ENCODE results near the gene SH3PXD2A. TPM values are rescaled to one million over a fixed set of nuclear protein-coding genes. Genes with fewer than 3 reads are reported as not detected.
A peak's percentile ranks its signal among the peaks of the same experiment; 100 is the strongest.

Gene SH3PXD2A
- total RNA-seq, 1 experiment from 2014 or later, result 6.3 TPM

- Mint-ChIP-seq H3K4me3 (ENCODE audit: unreplicated experiment) (no peak overlapping the region), H3K27me3 (ENCODE audit: insufficient read depth, unreplicated experiment) (no peaks in the 10 kb centered on the region), H3K27ac (ENCODE audit: unreplicated experiment) (no peak overlapping the region), H3K9me3 (ENCODE audit: unreplicated experiment) (no peaks in the 10 kb centered on the region), H3K4me1 (ENCODE audit: low read depth, unreplicated experiment) (no peaks in the 10 kb centered on the region), H3K36me3 (ENCODE audit: insufficient read depth, unreplicated experiment) (no peaks in the 10 kb centered on the region)
- intact Hi-C loops (cut with micrococcal nuclease; ENCODE audit: unreplicated experiment), result no loop called here
- DNase-seq, result no peak
- Histone ChIP-seq H3K27me3 (replicated peaks; ENCODE audit: control insufficient read depth, insufficient read depth, low read length) (no peaks in the 10 kb centered on the region), H3K4me1 (peaks cover 14% of the 10 kb centered on the region; the same call in 1 of the 2 replicates), H3K9me3 (no peaks in the 10 kb centered on the region), H3K36me3 (ENCODE audit: control insufficient read depth, insufficient read depth, low read length) (no peaks in the 10 kb centered on the region), H3K4me3 (ENCODE audit: low read depth, low read length) (no peak overlapping the region)
- CTCF ChIA-PET, result no interaction called here
- BruUV-seq (replicated peaks), result no TSS peak
- POLR2A ChIA-PET, result no interaction called here
- no peak for TF ChIP-seq CTCF (IDR thresholded peaks at IDR 0.05; ENCODE audit: insufficient read depth in 1 of 2, low read depth in 1 of 2, low read length in 1 of 2, severe bottlenecking in 1 of 2, unreplicated experiment in 1 of 2)
These were observed 157.6 kb downstream of the SH3PXD2A start for GRCh38 chr10:103697787-103698186.

- no peaks in the 10 kb centered on the region for H3K36me3 Mint-ChIP-seq (ENCODE audit: insufficient read depth, unreplicated experiment)
- H3K9me3 Mint-ChIP-seq (ENCODE audit: unreplicated experiment), result no peaks in the 10 kb centered on the region
- peak overlapping the region; percentile 32 for H3K27ac Mint-ChIP-seq (ENCODE audit: unreplicated experiment)
- no TSS peak for BruUV-seq (replicated peaks)
- ChIA-PET CTCF (interaction anchor here (0.7 to 1.5 kb wide), 2 partner anchors 11 kb away, joined by 4 to 5 read pairs; no protein-coding TSS in a partner anchor), POLR2A (no interaction called here)
- Histone ChIP-seq H3K27me3 (replicated peaks; ENCODE audit: control insufficient read depth, insufficient read depth, low read length) (no peaks in the 10 kb centered on the region), H3K36me3 (ENCODE audit: control insufficient read depth, insufficient read depth, low read length) (no peaks in the 10 kb centered on the region), H3K4me1 (peaks cover 14% of the 10 kb centered on the region; the same call in 1 of the 2 replicates), H3K4me3 (ENCODE audit: low read depth, low read length) (no peak overlapping the region), H3K9me3 (no peaks in the 10 kb centered on the region)
- intact Hi-C loops (cut with micrococcal nuclease; ENCODE audit: unreplicated experiment), result no loop called here
- H3K27me3 Mint-ChIP-seq (ENCODE audit: insufficient read depth, unreplicated experiment), result no peaks in the 10 kb centered on the region
- DNase-seq, result no peak
- TF ChIP-seq CTCF (IDR thresholded peaks at IDR 0.05; ENCODE audit: insufficient read depth in 1 of 2, low read depth in 1 of 2, low read length in 1 of 2, severe bottlenecking in 1 of 2, unreplicated experiment in 1 of 2), result no peak
- no peaks in the 10 kb centered on the region for H3K4me1 Mint-ChIP-seq (ENCODE audit: low read depth, unreplicated experiment)
- H3K4me3 Mint-ChIP-seq (ENCODE audit: unreplicated experiment), result no peak overlapping the region
These were observed 158.8 kb downstream of the SH3PXD2A start for GRCh38 chr10:103696411-103697145.

GRCh38 chr10:103696094-103696410 lies 159.3 kb downstream of the SH3PXD2A start:
- H3K36me3 Mint-ChIP-seq (ENCODE audit: insufficient read depth, unreplicated experiment), result no peaks in the 10 kb centered on the region
- Histone ChIP-seq H3K27me3 (replicated peaks; ENCODE audit: control insufficient read depth, insufficient read depth, low read length) (no peaks in the 10 kb centered on the region), H3K9me3 (no peaks in the 10 kb centered on the region), H3K4me1 (peaks cover 14% of the 10 kb centered on the region; the same call in 1 of the 2 replicates), H3K4me3 (ENCODE audit: low read depth, low read length) (no peak overlapping the region), H3K36me3 (ENCODE audit: control insufficient read depth, insufficient read depth, low read length) (no peaks in the 10 kb centered on the region)
- TF ChIP-seq CTCF (IDR thresholded peaks at IDR 0.05; ENCODE audit: insufficient read depth in 1 of 2, low read depth in 1 of 2, low read length in 1 of 2, severe bottlenecking in 1 of 2, unreplicated experiment in 1 of 2), result no peak
- ChIA-PET POLR2A (no interaction called here), CTCF (interaction anchor here (1.5 kb wide), 1 partner anchor 10 kb away, joined by 5 read pairs; no protein-coding TSS in a partner anchor)
- no peak for DNase-seq
- intact Hi-C loops (cut with micrococcal nuclease; ENCODE audit: unreplicated experiment), result no loop called here
- BruUV-seq (replicated peaks), result no TSS peak
- H3K27me3 Mint-ChIP-seq (ENCODE audit: insufficient read depth, unreplicated experiment), result no peaks in the 10 kb centered on the region
- H3K27ac Mint-ChIP-seq (ENCODE audit: unreplicated experiment), result peak overlapping the region; percentile 32
- no peaks in the 10 kb centered on the region for H3K4me1 Mint-ChIP-seq (ENCODE audit: low read depth, unreplicated experiment)
- H3K9me3 Mint-ChIP-seq (ENCODE audit: unreplicated experiment), result no peaks in the 10 kb centered on the region
- no peak overlapping the region for H3K4me3 Mint-ChIP-seq (ENCODE audit: unreplicated experiment)

All from Caco-2 (cell line).